CD14-positive monocyte (primary cell): ENCODE results near the gene CCDC73. TPM values are rescaled to one million over a fixed set of nuclear protein-coding genes. Genes with fewer than 3 reads are reported as not detected.

Experiments used
- DNase-seq, 3 donors: peaks; one replicate each; pipeline ENCODE4 v3.0.0-alpha.2; 2011 to 2022
- H2AFZ ChIP-seq: 2 replicates; pipeline ENCODE4 v1.6.0; 2012; ENCODE audit warnings: mild to moderate bottlenecking, low read depth, low read length, inconsistent platforms; ENCODE audit not compliant: insufficient read depth, poor library complexity, severe bottlenecking
- H3K27ac ChIP-seq, 2 donors: 1 replicate in 1 of 2; 2 replicates in 1 of 2; pipeline ENCODE4 v1.5.1; 2012 to 2013; ENCODE audit warnings: low read length in 2 of 2, control low read depth in 1 of 2, inconsistent platforms in 1 of 2, low read depth in 1 of 2, mild to moderate bottlenecking in 1 of 2
- H3K27me3 ChIP-seq, 2 donors: one replicate each; pipeline versions ENCODE4 v1.6.0 to v1.6.1; 2011 to 2013; ENCODE audit warnings: low read length in 2 of 2; ENCODE audit not compliant: control insufficient read depth in 2 of 2, insufficient read depth in 2 of 2
- H3K36me3 ChIP-seq, 2 donors: replicated peaks in 1 of 2; 1 replicate in 1 of 2; 2 replicates in 1 of 2; pipeline versions ENCODE4 v1.5.1 to v1.6.1; 2012 to 2013; ENCODE audit warnings: low read length in 2 of 2, control low read depth in 1 of 2, inconsistent platforms in 1 of 2, mild to moderate bottlenecking in 1 of 2; ENCODE audit not compliant: insufficient read depth in 2 of 2, control insufficient read depth in 1 of 2
- H3K4me1 ChIP-seq, 2 donors: 1 replicate in 1 of 2; 2 replicates in 1 of 2; pipeline versions ENCODE4 v1.5.1 to v1.6.1; 2012 to 2013; ENCODE audit warnings: low read length in 2 of 2, control low read depth in 1 of 2, inconsistent platforms in 1 of 2, mild to moderate bottlenecking in 1 of 2, moderate library complexity in 1 of 2; ENCODE audit not compliant: insufficient read depth in 2 of 2, control insufficient read depth in 1 of 2
- H3K4me2 ChIP-seq: replicated peaks from 2 replicates; pipeline ENCODE3; 2012; ENCODE audit warnings: low read length, moderate library complexity, mild to moderate bottlenecking; ENCODE audit not compliant: poor library complexity, severe bottlenecking; ENCODE audit errors: extremely low read depth
- H3K4me3 ChIP-seq, 3 experiments: fragments of 200-600 bp in 1 of 3; sonication (generic) in 1 of 3; replicated peaks in 1 of 3; 1 replicate in 2 of 3; 2 replicates in 1 of 3; pipeline ENCODE4 v1.5.1; 2011 to 2013; ENCODE audit warnings: low read length in 3 of 3, mild to moderate bottlenecking in 3 of 3, control low read depth in 2 of 3, low read depth in 2 of 3, inconsistent platforms in 1 of 3, moderate library complexity in 1 of 3
- H3K79me2 ChIP-seq: 2 replicates; pipeline ENCODE4 v1.6.0; 2012; ENCODE audit warnings: mild to moderate bottlenecking, control low read depth, inconsistent platforms, low read length, moderate library complexity; ENCODE audit not compliant: insufficient read depth
- H3K9ac ChIP-seq: 2 replicates; pipeline ENCODE4 v1.6.0; 2017; ENCODE audit warnings: low read length, mild to moderate bottlenecking; ENCODE audit not compliant: insufficient read depth, poor library complexity, severe bottlenecking
- H3K9me3 ChIP-seq, 2 donors: replicated peaks in 1 of 2; 1 replicate in 1 of 2; 2 replicates in 1 of 2; pipeline versions ENCODE4 v1.5.1 to v1.6.1; 2012 to 2013; ENCODE audit warnings: low read length in 2 of 2, control low read depth in 1 of 2; ENCODE audit not compliant: control insufficient read depth in 1 of 2, insufficient read depth in 1 of 2
- H4K20me1 ChIP-seq: 2 replicates; pipeline ENCODE4 v1.6.0; 2012; ENCODE audit warnings: mild to moderate bottlenecking, low read length, control low read depth, moderate library complexity; ENCODE audit not compliant: insufficient read depth
- H3K27ac Mint-ChIP-seq, 7 donors: one replicate each; pipeline ENCODE4 v1.8.0; 2020; ENCODE audit warnings: mild to moderate bottlenecking in 7 of 7, mixed read lengths in 7 of 7, moderate library complexity in 6 of 7, inconsistent platforms in 2 of 7
- H3K27me3 Mint-ChIP-seq, 3 donors: one replicate each; pipeline ENCODE4 v1.8.0; 2021 to 2022; ENCODE audit warnings: low read depth in 3 of 3, mild to moderate bottlenecking in 3 of 3, mixed read lengths in 3 of 3, moderate library complexity in 3 of 3, inconsistent platforms in 1 of 3
- H3K36me3 Mint-ChIP-seq, 2 donors: one replicate each; pipeline ENCODE4 v1.8.0; 2020; ENCODE audit warnings: mixed read lengths in 2 of 2, inconsistent platforms in 1 of 2, mild to moderate bottlenecking in 1 of 2
- H3K4me1 Mint-ChIP-seq: one replicate; pipeline ENCODE4 v1.8.0; 2020; ENCODE audit warnings: mild to moderate bottlenecking, mixed read lengths
- H3K4me3 Mint-ChIP-seq, 2 donors: one replicate each; pipeline ENCODE4 v1.8.0; 2020; ENCODE audit warnings: mild to moderate bottlenecking in 2 of 2, mixed read lengths in 2 of 2, moderate library complexity in 1 of 2
- H3K9me3 Mint-ChIP-seq, 7 donors: one replicate each; pipeline ENCODE4 v1.8.0; 2020 to 2022; ENCODE audit warnings: mixed read lengths in 7 of 7, mild to moderate bottlenecking in 6 of 7, moderate library complexity in 6 of 7, inconsistent platforms in 2 of 7
- CTCF ChIP-seq: fragments of 200-600 bp; IDR thresholded peaks from one replicate; pipeline ENCODE4 v1.8.0; 2022; ENCODE audit warnings: antibody characterized with exemption, mild to moderate bottlenecking
- WGBS: methylation state at CpG from one replicate; pipeline ENCODE4 v1.1.5; 2013; ENCODE audit warnings: missing lambda C conversion rate; ENCODE audit not compliant: insufficient coverage; 5-methylcytosine and 5-hydroxymethylcytosine counted together
- intact Hi-C, 2 donors: fragments of 100-400 bp; cut with micrococcal nuclease; formaldehyde crosslinking; loops; one replicate each; pipeline versions ENCODE4 v1.15.0 to v1.15.1; 2023
- polyA plus RNA-seq, 3 donors: library from polyadenylated mRNA; depleted of rRNA in 1 of 3; unstranded in 2 of 3; stranded (reverse) in 1 of 3; fragments of 300-500 nt in 2 of 3; fragments of >200 nt in 1 of 3; fragmentation: Illumina TruSeq in 2 of 3; gene quantifications; 1 replicate in 2 of 3; 2 replicates in 1 of 3; pipeline ENCODE4 v1.2.3, GENCODE V29; 2012 to 2021

Gene CCDC73
- polyA plus RNA-seq, 3 donors: 0.03 to 0.09 TPM; not detected in 1

GRCh38 chr11:32752001-32752400 lies 42.5 kb downstream of the CCDC73 start:
- Histone ChIP-seq H4K20me1 (no peaks in the 10 kb centered on the region), H3K9ac (no peak overlapping the region), H3K4me2 (no peak overlapping the region), H3K27me3 (no peaks in the 10 kb centered on the region), H3K4me3 (no peak overlapping the region), H3K4me1 (no peaks in the 10 kb centered on the region), H2AFZ (no peak overlapping the region), H3K27ac (no peak overlapping the region), H3K79me2 (no peaks in the 10 kb centered on the region), H3K36me3 (no peaks in the 10 kb centered on the region), H3K9me3 (peaks cover 0 to 9% of the 10 kb centered on the region in 2 donors)
- Mint-ChIP-seq H3K36me3 (no peaks in the 10 kb centered on the region), H3K27me3 (peaks cover 1 to 4% (median 3%) of the 10 kb centered on the region in 3 donors), H3K4me3 (no peak overlapping the region), H3K4me1 (no peaks in the 10 kb centered on the region), H3K9me3 (peaks cover 0 to 7% (median 3%) of the 10 kb centered on the region in 7 donors), H3K27ac (no peak overlapping the region)
- TF ChIP-seq CTCF: no peak
- WGBS: no CpG with 5 or more reads among the region's 2 CpGs
- intact Hi-C loops: no loop called here
- no peak for DNase-seq

- Histone ChIP-seq H3K9me3 (peaks cover 0 to 9% of the 10 kb centered on the region in 2 donors), H3K27me3 (no peaks in the 10 kb centered on the region), H3K79me2 (no peaks in the 10 kb centered on the region), H3K4me2 (no peak overlapping the region), H4K20me1 (no peaks in the 10 kb centered on the region), H3K4me1 (no peaks in the 10 kb centered on the region), H3K4me3 (no peak overlapping the region), H3K36me3 (no peaks in the 10 kb centered on the region), H2AFZ (no peak overlapping the region), H3K27ac (no peak overlapping the region), H3K9ac (no peak overlapping the region)
- Mint-ChIP-seq H3K4me3 (no peak overlapping the region), H3K36me3 (no peaks in the 10 kb centered on the region), H3K27ac (no peak overlapping the region), H3K27me3 (peaks cover 1 to 4% (median 3%) of the 10 kb centered on the region in 3 donors), H3K4me1 (no peaks in the 10 kb centered on the region), H3K9me3 (peaks cover 0 to 7% (median 5%) of the 10 kb centered on the region in 7 donors)
- WGBS: 86% methylated on average over 2 of the region's 6 CpGs
- DNase-seq: no peak
- no peak for TF ChIP-seq CTCF
- intact Hi-C loops: loop anchor here in 1 of 2 donors (2.0 kb wide), 1 partner anchor 41 kb away; no protein-coding TSS in a partner anchor
Measured at GRCh38 chr11:32751381-32751780, 43.1 kb downstream of the CCDC73 start.
